ENCODE measurements around the gene FTH1.

DNA sequence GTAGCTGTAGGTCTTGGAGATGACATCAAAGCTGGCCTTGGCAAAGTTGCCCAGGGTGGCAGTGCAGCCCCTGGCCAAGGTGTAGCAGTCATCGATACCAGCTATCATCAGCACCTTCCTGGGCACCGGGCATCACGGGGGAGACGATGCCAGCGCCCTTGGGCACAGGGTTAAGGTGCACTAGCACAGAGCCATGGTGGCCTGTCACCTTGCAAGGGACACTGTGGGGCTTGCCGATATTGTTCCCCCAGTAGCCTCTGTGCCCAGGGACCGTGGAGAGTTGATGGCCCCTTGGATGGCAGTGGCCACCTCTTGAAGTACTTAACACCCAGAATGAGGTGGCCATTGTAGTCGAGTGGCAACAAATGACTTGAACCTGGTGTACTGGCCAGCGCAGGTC, 44.4 kb upstream of the FTH1 start:
- TF ChIP-seq, protein P1, sequence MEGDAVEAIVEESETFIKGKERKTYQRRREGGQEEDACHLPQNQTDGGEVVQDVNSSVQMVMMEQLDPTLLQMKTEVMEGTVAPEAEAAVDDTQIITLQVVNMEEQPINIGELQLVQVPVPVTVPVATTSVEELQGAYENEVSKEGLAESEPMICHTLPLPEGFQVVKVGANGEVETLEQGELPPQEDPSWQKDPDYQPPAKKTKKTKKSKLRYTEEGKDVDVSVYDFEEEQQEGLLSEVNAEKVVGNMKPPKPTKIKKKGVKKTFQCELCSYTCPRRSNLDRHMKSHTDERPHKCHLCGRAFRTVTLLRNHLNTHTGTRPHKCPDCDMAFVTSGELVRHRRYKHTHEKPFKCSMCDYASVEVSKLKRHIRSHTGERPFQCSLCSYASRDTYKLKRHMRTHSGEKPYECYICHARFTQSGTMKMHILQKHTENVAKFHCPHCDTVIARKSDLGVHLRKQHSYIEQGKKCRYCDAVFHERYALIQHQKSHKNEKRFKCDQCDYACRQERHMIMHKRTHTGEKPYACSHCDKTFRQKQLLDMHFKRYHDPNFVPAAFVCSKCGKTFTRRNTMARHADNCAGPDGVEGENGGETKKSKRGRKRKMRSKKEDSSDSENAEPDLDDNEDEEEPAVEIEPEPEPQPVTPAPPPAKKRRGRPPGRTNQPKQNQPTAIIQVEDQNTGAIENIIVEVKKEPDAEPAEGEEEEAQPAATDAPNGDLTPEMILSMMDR (CRISPR knock-in tag; IDR thresholded peaks at IDR 0.05), result no peak
- TF ChIP-seq KAT7 (CRISPR knock-in tag; IDR thresholded peaks at IDR 0.05; ENCODE audit: borderline replicate concordance), result no peak
- no peak for TF ChIP-seq CEBPB (IDR thresholded peaks at IDR 0.05; ENCODE audit: borderline replicate concordance, low read depth, low read length)
- TF ChIP-seq SRY (CRISPR knock-in tag; IDR thresholded peaks at IDR 0.05), result no peak
- no peak for TF ChIP-seq ZNF430 (CRISPR knock-in tag; IDR thresholded peaks at IDR 0.05)
- no peak for TF ChIP-seq CREB1 (IDR thresholded peaks at IDR 0.05)
- no peak for TF ChIP-seq CREB1 (CRISPR knock-in tag; IDR thresholded peaks at IDR 0.05)
- no peak for TF ChIP-seq NBN (conservative IDR thresholded peaks at IDR 0.05)
- no peak for TF ChIP-seq TAF1 (CRISPR knock-in tag; IDR thresholded peaks at IDR 0.05)
- no peak for TF ChIP-seq EP300 (IDR thresholded peaks at IDR 0.05; ENCODE audit: low read depth in 2 of 2, low read length in 2 of 2)
- TF ChIP-seq EP300 (CRISPR knock-in tag; IDR thresholded peaks at IDR 0.05; ENCODE audit: borderline replicate concordance), result no peak
- TF ChIP-seq ETV5 (CRISPR knock-in tag; IDR thresholded peaks at IDR 0.05; ENCODE audit: borderline replicate concordance), result no peak
- no peak for TF ChIP-seq RERE (CRISPR knock-in tag; IDR thresholded peaks at IDR 0.05; ENCODE audit: low read depth)
- no peak for TF ChIP-seq HNRNPH1 (optimal IDR thresholded peaks at IDR 0.05; ENCODE audit: low read depth, low read length)
- no peak for TF ChIP-seq CHD2 (IDR thresholded peaks at IDR 0.05; ENCODE audit: low read depth, low read length)
- TF ChIP-seq YEATS4 (CRISPR knock-in tag; IDR thresholded peaks at IDR 0.05; ENCODE audit: borderline replicate concordance), result no peak

All from HepG2 (cell line).